ENCODE data around the gene FOXP1.
A peak's percentile ranks its signal among the peaks of the same experiment; 100 is the strongest.
"Not testable (repeated sequence)": the region's sequence is repeated elsewhere in the genome, so short reads cannot be mapped to it uniquely, and the experiment has no call there.

The FOXP1 gene

DNA sequence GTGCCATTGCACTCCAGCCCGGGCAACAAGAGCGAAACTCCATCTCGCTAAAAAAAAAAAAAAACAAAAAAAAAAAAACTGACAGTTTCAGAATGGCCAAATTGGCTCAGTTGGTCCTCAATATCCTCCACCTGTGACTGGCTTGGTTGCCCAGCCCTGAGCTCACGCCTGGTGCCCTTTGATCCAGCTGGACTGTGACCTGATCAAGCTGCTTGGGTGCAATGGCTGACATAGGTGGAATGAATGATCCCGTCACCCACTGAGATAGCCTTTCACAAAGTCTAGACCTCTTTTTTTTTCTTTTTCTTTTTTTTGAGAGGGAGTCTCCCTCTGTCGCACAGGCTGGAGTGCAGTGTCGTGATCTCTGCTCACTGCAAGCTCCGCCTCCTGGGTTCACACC, 254.6 kb downstream of the FOXP1 start:
- no peak for DNase-seq (ENCODE audit: low read depth)

- no peak for DNase-seq (ENCODE audit: low read depth)
Measured at GRCh38 chr3:71327936-71328335, 255.6 kb downstream of the FOXP1 start.

- no peak for DNase-seq (ENCODE audit: low read depth)
Measured at GRCh38 chr3:71325715-71326114, 257.8 kb downstream of the FOXP1 start.

GRCh38 chr3:71324224-71324623, 259.3 kb downstream of the FOXP1 start:
- DNase-seq (ENCODE audit: low read depth): not testable (repeated sequence)

GRCh38 chr3:71323558-71323957, 260.0 kb downstream of the FOXP1 start:
- DNase-seq (ENCODE audit: low read depth): no peak

DNA sequence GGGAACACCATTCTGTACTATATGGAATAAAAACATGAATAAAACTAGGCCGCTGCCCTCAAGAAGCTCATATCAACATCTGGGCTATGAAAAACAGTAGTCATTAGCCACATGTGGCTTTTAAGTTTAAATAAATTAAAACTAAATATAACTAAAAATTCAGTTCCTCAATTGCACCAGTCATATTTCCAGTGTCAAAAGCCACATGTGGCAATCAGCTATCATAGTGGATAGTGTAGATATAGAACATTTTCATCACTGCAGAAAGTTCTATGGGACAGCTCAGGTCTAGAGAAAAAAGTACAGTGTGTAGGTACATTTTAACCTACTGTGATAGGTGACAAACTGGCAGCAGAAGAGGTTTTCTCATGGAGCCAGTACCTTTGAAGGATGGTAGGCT, 261.4 kb downstream of the FOXP1 start:
- no peak for DNase-seq (ENCODE audit: low read depth)

- no peak for DNase-seq (ENCODE audit: low read depth)
Measured at GRCh38 chr3:71319771-71320170, 263.8 kb downstream of the FOXP1 start.

DNA sequence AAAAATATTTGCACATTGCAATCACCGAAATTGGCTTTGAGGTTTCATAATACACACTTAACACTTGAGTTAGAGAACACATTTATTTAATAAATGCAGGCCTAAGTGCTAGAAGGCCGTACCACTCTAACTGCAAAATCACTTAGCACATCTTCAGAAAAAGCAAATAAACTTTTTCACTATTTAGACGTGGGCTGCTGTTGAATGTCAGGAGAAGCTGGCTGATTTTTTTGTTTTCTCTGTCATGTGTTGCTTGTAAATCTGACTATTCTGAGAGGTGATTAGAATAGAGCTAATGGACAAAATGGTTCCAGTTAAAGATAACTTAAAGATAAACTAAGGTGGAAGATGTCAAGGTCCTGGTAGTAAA, 265.1 kb downstream of the FOXP1 start:
- no peak for DNase-seq (ENCODE audit: low read depth)

- DNase-seq (ENCODE audit: low read depth): no peak
Measured at GRCh38 chr3:71317749-71318457, 265.6 kb downstream of the FOXP1 start.

- DNase-seq (ENCODE audit: low read depth): no peak
Measured at GRCh38 chr3:71317140-71317539, 266.4 kb downstream of the FOXP1 start.

DNA sequence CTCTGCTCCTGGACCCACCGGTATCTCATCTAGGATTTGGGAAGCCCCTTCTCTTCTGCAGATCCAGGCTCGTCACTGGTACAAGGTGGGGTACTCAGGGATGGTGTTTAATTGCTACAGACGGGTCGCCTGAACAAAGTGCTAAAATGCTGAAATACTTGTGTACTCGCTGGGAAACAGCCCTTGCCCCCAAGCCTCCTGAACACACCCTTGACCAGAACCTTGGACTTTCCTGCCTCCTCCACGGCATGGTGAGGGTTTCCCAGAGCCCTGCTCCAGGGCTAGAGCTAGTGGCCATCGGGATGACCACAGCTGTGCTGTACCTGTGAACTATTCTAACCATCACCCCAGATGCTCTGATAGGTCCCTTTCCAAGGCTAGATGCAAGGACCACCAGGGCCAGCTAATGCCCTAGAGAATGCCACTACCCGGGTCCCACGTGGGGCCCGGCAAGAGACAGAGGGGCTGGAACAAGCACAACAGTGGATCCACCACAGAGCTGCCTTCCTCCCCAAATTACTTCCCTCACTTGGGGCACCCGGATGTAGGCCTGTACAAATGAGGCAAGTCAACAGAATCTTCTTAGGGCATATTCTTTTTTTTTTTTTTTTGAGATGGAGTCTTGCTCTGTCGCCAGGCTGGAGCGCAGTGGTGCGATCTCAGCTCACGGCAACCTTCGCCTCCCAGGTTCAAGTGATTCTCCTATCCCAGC, 267.3 kb downstream of the FOXP1 start:
- no peak for DNase-seq (ENCODE audit: low read depth)

- no peak for DNase-seq (ENCODE audit: low read depth)
Measured at GRCh38 chr3:71315431-71315830, 268.1 kb downstream of the FOXP1 start.

- no peak for DNase-seq (ENCODE audit: low read depth)
Measured at GRCh38 chr3:71313844-71314243, 269.7 kb downstream of the FOXP1 start.

- no peak for DNase-seq (ENCODE audit: low read depth)
Measured at GRCh38 chr3:71312461-71312860, 271.1 kb downstream of the FOXP1 start.

DNA sequence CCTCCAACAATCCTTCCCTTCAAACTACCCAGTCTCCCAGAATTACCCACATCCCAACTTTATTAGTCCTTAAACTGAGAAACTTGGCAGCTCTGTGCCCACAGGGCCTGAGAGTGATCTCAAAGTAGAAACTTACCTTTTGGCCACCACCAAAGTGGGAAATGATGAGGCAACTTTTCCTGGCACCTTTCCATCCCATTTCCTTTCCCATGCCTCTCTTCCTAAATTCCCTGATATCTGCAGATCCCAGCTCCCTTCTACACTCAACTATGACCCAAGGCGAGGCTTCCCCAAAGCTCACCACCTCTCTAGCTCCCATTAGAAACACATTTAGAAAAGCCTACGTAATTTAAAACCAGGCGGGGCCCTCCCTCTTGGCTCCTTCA, 271.9 kb downstream of the FOXP1 start:
- no peak for DNase-seq (ENCODE audit: low read depth)

GRCh38 chr3:71310980-71311660, 272.4 kb downstream of the FOXP1 start:
- DNase-seq (ENCODE audit: low read depth): no peak

- DNase-seq (ENCODE audit: low read depth): peak; percentile 54
Measured at GRCh38 chr3:71310359-71310979, 273.1 kb downstream of the FOXP1 start.

- peak; percentile 21 for DNase-seq (ENCODE audit: low read depth)
Measured at GRCh38 chr3:71309886-71310285, 273.6 kb downstream of the FOXP1 start.

GRCh38 chr3:71309342-71309741, 274.2 kb downstream of the FOXP1 start:
- DNase-seq (ENCODE audit: low read depth): no peak

DNA sequence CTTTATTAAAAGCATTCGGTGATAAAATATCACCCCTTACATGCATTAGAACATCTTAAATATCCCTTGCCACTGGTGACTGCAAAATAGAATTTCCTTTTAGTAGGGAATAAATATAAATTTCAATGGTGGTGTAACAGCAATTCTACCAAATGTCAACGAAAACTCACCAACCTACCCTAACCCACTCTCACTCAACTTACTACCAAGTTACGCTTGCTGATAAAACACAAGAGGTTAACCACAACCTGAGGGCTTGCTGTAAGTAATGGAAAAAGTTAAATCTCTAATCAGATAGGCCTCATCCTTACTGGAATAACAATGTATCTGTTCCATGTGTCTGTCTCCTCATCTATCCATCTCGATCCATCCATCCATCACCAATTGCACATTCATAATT, 274.7 kb downstream of the FOXP1 start:
- DNase-seq (ENCODE audit: low read depth): no peak

GRCh38 chr3:71307991-71308697, 275.4 kb downstream of the FOXP1 start:
- no peak for DNase-seq (ENCODE audit: low read depth)
